H1 (cell line): ENCODE results near the gene ZFHX2. TPM values are rescaled to one million over a fixed set of nuclear protein-coding genes. Genes with fewer than 3 reads are reported as not detected.

Experiments used
- ASH2L ChIP-seq: fragments of 200-600, 300-600 bp; sonication (generic); IDR thresholded peaks from one replicate; pipeline ENCODE4 v1.7.1; 2017; ENCODE audit warnings: low read length
- BACH1 ChIP-seq: IDR thresholded peaks from 2 replicates; pipeline ENCODE4 v1.6.1; 2012; ENCODE audit warnings: low read length, improper control_type of control experiment
- BCL11A ChIP-seq, 2 experiments: IDR thresholded peaks; one replicate each; pipeline ENCODE4 v1.6.1; 2011; ENCODE audit warnings: low read depth in 2 of 2, low read length in 2 of 2, mild to moderate bottlenecking in 2 of 2
- CHD1 ChIP-seq: IDR thresholded peaks from 2 replicates; pipeline ENCODE4 v1.6.1; 2012; ENCODE audit warnings: low read depth, low read length, improper control_type of control experiment
- CREB1 ChIP-seq: IDR thresholded peaks from 2 replicates; pipeline ENCODE4 v1.6.1; 2012; ENCODE audit warnings: inconsistent platforms
- E2F6 ChIP-seq: IDR thresholded peaks from 2 replicates; pipeline ENCODE4 v1.6.1; 2012; ENCODE audit warnings: inconsistent platforms
- EZH2 ChIP-seq: fragments of 200-600 bp; sonication (generic); IDR thresholded peaks from 2 replicates; pipeline ENCODE4 v1.7.1; 2012; ENCODE audit warnings: low read depth, mild to moderate bottlenecking, moderate library complexity, low read length, inconsistent platforms; ENCODE audit not compliant: severe bottlenecking
- FOSL1 ChIP-seq: IDR thresholded peaks from 2 replicates; pipeline ENCODE4 v1.6.1; 2011; ENCODE audit warnings: mild to moderate bottlenecking, low read depth, low read length, moderate library complexity; ENCODE audit not compliant: insufficient read depth
- GABPA ChIP-seq: IDR thresholded peaks from 2 replicates; pipeline ENCODE4 v1.6.1; 2011; ENCODE audit warnings: mild to moderate bottlenecking, low read length, moderate library complexity, borderline replicate concordance; ENCODE audit not compliant: insufficient read depth
- JUN ChIP-seq: IDR thresholded peaks from 2 replicates; pipeline ENCODE4 v1.6.1; 2011; ENCODE audit warnings: low read depth, mild to moderate bottlenecking, improper control_type of control experiment, low read length
- MAX ChIP-seq: IDR thresholded peaks from 2 replicates; pipeline ENCODE4 v1.6.1; 2012; ENCODE audit warnings: inconsistent platforms
- PHF8 ChIP-seq: fragments of 200-600 bp; sonication (generic); conservative IDR thresholded peaks from 2 replicates; pipeline ENCODE4 v1.7.1; 2012; ENCODE audit warnings: low read depth, mild to moderate bottlenecking, inconsistent platforms, low read length, moderate library complexity
- POLR2AphosphoS5 ChIP-seq: IDR thresholded peaks from 2 replicates; pipeline ENCODE4 v1.6.1; 2011; ENCODE audit warnings: low read depth, low read length
- RAD21 ChIP-seq, 2 experiments: IDR thresholded peaks in 1 of 2; conservative IDR thresholded peaks in 1 of 2; 2 replicates each; pipeline ENCODE4 v1.6.1; 2011; ENCODE audit warnings: low read depth in 2 of 2, low read length in 2 of 2, improper control_type of control experiment in 1 of 2, inconsistent platforms in 1 of 2, mild to moderate bottlenecking in 1 of 2, moderate library complexity in 1 of 2
- RBBP5 ChIP-seq: IDR thresholded peaks from 2 replicates; pipeline ENCODE4 v1.7.1; 2012; ENCODE audit warnings: low read depth, mild to moderate bottlenecking, inconsistent platforms, low read length, moderate library complexity, borderline replicate concordance
- RFX5 ChIP-seq: IDR thresholded peaks from 2 replicates; pipeline ENCODE4 v1.6.1; 2011; ENCODE audit warnings: low read depth, low read length, improper control_type of control experiment, borderline replicate concordance
- RXRA ChIP-seq: IDR thresholded peaks from 2 replicates; pipeline ENCODE4 v1.6.1; 2011; ENCODE audit warnings: low read depth, mild to moderate bottlenecking, low read length, moderate library complexity; ENCODE audit not compliant: insufficient read depth
- SP2 ChIP-seq: IDR thresholded peaks from 2 replicates; pipeline ENCODE4 v1.6.1; 2012; ENCODE audit warnings: mild to moderate bottlenecking, low read length, inconsistent platforms
- SUZ12 ChIP-seq: fragments of 200-600 bp; sonication (generic); IDR thresholded peaks from 2 replicates; pipeline ENCODE4 v1.6.1; 2012; ENCODE audit warnings: mild to moderate bottlenecking, inconsistent platforms, low read length, moderate library complexity, mixed read lengths
- TAF1 ChIP-seq: IDR thresholded peaks from 2 replicates; pipeline ENCODE4 v1.6.1; 2011; ENCODE audit warnings: mild to moderate bottlenecking, low read depth, low read length
- TBP ChIP-seq: IDR thresholded peaks from 2 replicates; pipeline ENCODE4 v1.6.1; 2011; ENCODE audit warnings: low read depth, low read length, improper control_type of control experiment
- TCF12 ChIP-seq: IDR thresholded peaks from 2 replicates; pipeline ENCODE4 v1.6.1; 2011; ENCODE audit warnings: low read depth, mild to moderate bottlenecking, low read length
- TEAD4 ChIP-seq: IDR thresholded peaks from 2 replicates; pipeline ENCODE4 v1.6.1; 2012; ENCODE audit warnings: low read depth, low read length, inconsistent platforms, mixed read lengths
- YY1 ChIP-seq: IDR thresholded peaks from 2 replicates; pipeline ENCODE4 v1.6.1; 2011; ENCODE audit warnings: low read depth, mild to moderate bottlenecking, low read length
- polyA plus RNA-seq, 7 experiments: library from polyadenylated mRNA; depleted of rRNA in 3 of 7; stranded (reverse) in 5 of 7; unstranded in 2 of 7; fragments of >200 nt in 5 of 7; fragments of 200-250 nt in 2 of 7; gene quantifications; 1 replicate in 5 of 7; 2 replicates in 1 of 7; 4 replicates in 1 of 7; pipeline versions ENCODE4 v1.2.1 to v1.2.3, GENCODE V29; 2011 to 2013; ENCODE audit warnings: missing spikeins in 2 of 7, mixed read lengths in 2 of 7
- total RNA-seq: library from RNA; stranded (reverse); fragmentation: NEBNext Ultra II Directional; extraction: Animal tissue kit (Norgen Biotek cat#: 25700); gene quantifications from 2 replicates; pipeline ENCODE4 v1.2.1, GENCODE V29; 2021

Gene ZFHX2
- total and polyA plus RNA-seq, 2 of the 8 experiments (the other 6 are each of a cell fraction or from before 2014, with no cell fraction given): 2.7 to 27.0 TPM

- peak; percentile 49; the same call in 1 of the 2 replicates for TF ChIP-seq YY1
- no peak for TF ChIP-seq SUZ12
- TF ChIP-seq FOSL1: no peak
- TF ChIP-seq JUN: no peak
- TF ChIP-seq GABPA: no peak
- no peak for TF ChIP-seq RXRA
- no peak; the same call in none of the 2 replicates for TF ChIP-seq PHF8
- no peak for TF ChIP-seq EZH2
- TF ChIP-seq RBBP5: peak; percentile 76; the same call in 1 of the 2 replicates
- TF ChIP-seq POLR2AphosphoS5: peak; percentile 95
- peak; percentile 58 for TF ChIP-seq TEAD4
- peak; percentile 60 for TF ChIP-seq TAF1
- TF ChIP-seq CHD1: no peak
- TF ChIP-seq SP2: no peak
- TF ChIP-seq RFX5: no peak
- no peak for TF ChIP-seq ASH2L
- no peak for TF ChIP-seq E2F6
- no peak for TF ChIP-seq BCL11A (IDR thresholded peaks at IDR 0.05; ENCODE audit: low read depth in 2 of 2, low read length in 2 of 2)
- no peak for TF ChIP-seq BACH1
- no peak; the same call in 1 of the 2 replicates for TF ChIP-seq MAX
- peak; percentile 76 for TF ChIP-seq TBP
- 0 out of 2 replicates have a peak, but pooled peaks have one; percentile 23 for TF ChIP-seq CREB1
- peak; percentile 69; the same call in 1 of the 2 replicates for TF ChIP-seq TCF12
- 0 out of 4 replicates have a peak, but pooled peaks of 1 of the 2 experiments have one; percentile 4 for TF ChIP-seq RAD21 (IDR thresholded peaks at IDR 0.05 in 1 of 2, conservative IDR thresholded peaks at IDR 0.05 in 1 of 2; ENCODE audit: low read depth in 2 of 2, low read length in 2 of 2)
Measured at GRCh38 chr14:23537351-23538049, 14.1 kb downstream of the ZFHX2 start (continued).
